ENCODE measurements around the gene TM7SF2. TPM values are rescaled to one million over a fixed set of nuclear protein-coding genes. Genes with fewer than 3 reads are reported as not detected.

Gene TM7SF2
- total RNA-seq, 1 experiment from 2014 or later, result 63.8 TPM

GRCh38 chr11:65121865-65122696, 10.4 kb downstream of the TM7SF2 start, which contains the start of the genes FAU and MRPL49 (continued):
- TF ChIP-seq, protein P1, sequence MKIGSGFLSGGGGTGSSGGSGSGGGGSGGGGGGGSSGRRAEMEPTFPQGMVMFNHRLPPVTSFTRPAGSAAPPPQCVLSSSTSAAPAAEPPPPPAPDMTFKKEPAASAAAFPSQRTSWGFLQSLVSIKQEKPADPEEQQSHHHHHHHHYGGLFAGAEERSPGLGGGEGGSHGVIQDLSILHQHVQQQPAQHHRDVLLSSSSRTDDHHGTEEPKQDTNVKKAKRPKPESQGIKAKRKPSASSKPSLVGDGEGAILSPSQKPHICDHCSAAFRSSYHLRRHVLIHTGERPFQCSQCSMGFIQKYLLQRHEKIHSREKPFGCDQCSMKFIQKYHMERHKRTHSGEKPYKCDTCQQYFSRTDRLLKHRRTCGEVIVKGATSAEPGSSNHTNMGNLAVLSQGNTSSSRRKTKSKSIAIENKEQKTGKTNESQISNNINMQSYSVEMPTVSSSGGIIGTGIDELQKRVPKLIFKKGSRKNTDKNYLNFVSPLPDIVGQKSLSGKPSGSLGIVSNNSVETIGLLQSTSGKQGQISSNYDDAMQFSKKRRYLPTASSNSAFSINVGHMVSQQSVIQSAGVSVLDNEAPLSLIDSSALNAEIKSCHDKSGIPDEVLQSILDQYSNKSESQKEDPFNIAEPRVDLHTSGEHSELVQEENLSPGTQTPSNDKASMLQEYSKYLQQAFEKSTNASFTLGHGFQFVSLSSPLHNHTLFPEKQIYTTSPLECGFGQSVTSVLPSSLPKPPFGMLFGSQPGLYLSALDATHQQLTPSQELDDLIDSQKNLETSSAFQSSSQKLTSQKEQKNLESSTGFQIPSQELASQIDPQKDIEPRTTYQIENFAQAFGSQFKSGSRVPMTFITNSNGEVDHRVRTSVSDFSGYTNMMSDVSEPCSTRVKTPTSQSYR (CRISPR knock-in tag; IDR thresholded peaks at IDR 0.05), result no peak
- TF ChIP-seq HMGXB4 (CRISPR knock-in tag; IDR thresholded peaks at IDR 0.05) (peak; percentile 64; the same call in 1 of the 2 replicates), SMAD3 (CRISPR knock-in tag; IDR thresholded peaks at IDR 0.05; ENCODE audit: borderline replicate concordance) (peak; percentile 85; the same call in 1 of the 2 replicates), ELF4 (CRISPR knock-in tag; IDR thresholded peaks at IDR 0.05; ENCODE audit: low read depth) (no peak), GABPB1 (CRISPR knock-in tag; IDR thresholded peaks at IDR 0.05) (peak; percentile 60; the same call in 1 of the 2 replicates), USF1 (CRISPR knock-in tag; IDR thresholded peaks at IDR 0.05) (peak; percentile 36; the same call in 1 of the 2 replicates), FOXK1 (CRISPR knock-in tag; IDR thresholded peaks at IDR 0.05) (peak; percentile 97), ESRRA (CRISPR knock-in tag; IDR thresholded peaks at IDR 0.05; ENCODE audit: borderline replicate concordance) (0 out of 2 replicates have a peak, but pooled peaks have one; percentile 5), TEAD1 (CRISPR knock-in tag; IDR thresholded peaks at IDR 0.05) (peak; percentile 57; the same call in 1 of the 2 replicates), ZNF121 (CRISPR knock-in tag; IDR thresholded peaks at IDR 0.05) (peak; percentile 83; the same call in 1 of the 2 replicates), FOXP1 (CRISPR knock-in tag; IDR thresholded peaks at IDR 0.05; ENCODE audit: borderline replicate concordance) (peak; percentile 48; the same call in 1 of the 2 replicates), CREB1 (CRISPR knock-in tag; IDR thresholded peaks at IDR 0.05) (0 out of 2 replicates have a peak, but pooled peaks have one; percentile 31), ETV6 (CRISPR knock-in tag; IDR thresholded peaks at IDR 0.05) (peak; percentile 82; the same call in 1 of the 2 replicates), NR2C2 (CRISPR knock-in tag; IDR thresholded peaks at IDR 0.05) (0 out of 2 replicates have a peak, but pooled peaks have one; percentile 5), CBFB (CRISPR knock-in tag; IDR thresholded peaks at IDR 0.05; ENCODE audit: low read depth) (no peak), RELA (CRISPR knock-in tag; IDR thresholded peaks at IDR 0.05; ENCODE audit: borderline replicate concordance) (0 out of 2 replicates have a peak, but pooled peaks have one; percentile 25), CREM (CRISPR knock-in tag; IDR thresholded peaks at IDR 0.05) (peak; percentile 98), NR1H2 (CRISPR knock-in tag; IDR thresholded peaks at IDR 0.05) (no peak)
- TF ChIP-seq, protein P2, sequence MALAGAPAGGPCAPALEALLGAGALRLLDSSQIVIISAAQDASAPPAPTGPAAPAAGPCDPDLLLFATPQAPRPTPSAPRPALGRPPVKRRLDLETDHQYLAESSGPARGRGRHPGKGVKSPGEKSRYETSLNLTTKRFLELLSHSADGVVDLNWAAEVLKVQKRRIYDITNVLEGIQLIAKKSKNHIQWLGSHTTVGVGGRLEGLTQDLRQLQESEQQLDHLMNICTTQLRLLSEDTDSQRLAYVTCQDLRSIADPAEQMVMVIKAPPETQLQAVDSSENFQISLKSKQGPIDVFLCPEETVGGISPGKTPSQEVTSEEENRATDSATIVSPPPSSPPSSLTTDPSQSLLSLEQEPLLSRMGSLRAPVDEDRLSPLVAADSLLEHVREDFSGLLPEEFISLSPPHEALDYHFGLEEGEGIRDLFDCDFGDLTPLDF (CRISPR knock-in tag; IDR thresholded peaks at IDR 0.05), result 0 out of 2 replicates have a peak, but pooled peaks have one; percentile 15
- TF ChIP-seq, protein P3, sequence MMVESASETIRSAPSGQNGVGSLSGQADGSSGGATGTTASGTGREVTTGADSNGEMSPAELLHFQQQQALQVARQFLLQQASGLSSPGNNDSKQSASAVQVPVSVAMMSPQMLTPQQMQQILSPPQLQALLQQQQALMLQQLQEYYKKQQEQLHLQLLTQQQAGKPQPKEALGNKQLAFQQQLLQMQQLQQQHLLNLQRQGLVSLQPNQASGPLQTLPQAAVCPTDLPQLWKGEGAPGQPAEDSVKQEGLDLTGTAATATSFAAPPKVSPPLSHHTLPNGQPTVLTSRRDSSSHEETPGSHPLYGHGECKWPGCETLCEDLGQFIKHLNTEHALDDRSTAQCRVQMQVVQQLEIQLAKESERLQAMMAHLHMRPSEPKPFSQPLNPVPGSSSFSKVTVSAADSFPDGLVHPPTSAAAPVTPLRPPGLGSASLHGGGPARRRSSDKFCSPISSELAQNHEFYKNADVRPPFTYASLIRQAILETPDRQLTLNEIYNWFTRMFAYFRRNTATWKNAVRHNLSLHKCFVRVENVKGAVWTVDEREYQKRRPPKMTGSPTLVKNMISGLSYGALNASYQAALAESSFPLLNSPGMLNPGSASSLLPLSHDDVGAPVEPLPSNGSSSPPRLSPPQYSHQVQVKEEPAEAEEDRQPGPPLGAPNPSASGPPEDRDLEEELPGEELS (CRISPR knock-in tag; IDR thresholded peaks at IDR 0.05), result peak; percentile 85
- TF ChIP-seq, protein P4, sequence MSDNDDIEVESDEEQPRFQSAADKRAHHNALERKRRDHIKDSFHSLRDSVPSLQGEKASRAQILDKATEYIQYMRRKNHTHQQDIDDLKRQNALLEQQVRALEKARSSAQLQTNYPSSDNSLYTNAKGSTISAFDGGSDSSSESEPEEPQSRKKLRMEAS (CRISPR knock-in tag; IDR thresholded peaks at IDR 0.05), result peak; percentile 87
- TF ChIP-seq, protein P5, sequence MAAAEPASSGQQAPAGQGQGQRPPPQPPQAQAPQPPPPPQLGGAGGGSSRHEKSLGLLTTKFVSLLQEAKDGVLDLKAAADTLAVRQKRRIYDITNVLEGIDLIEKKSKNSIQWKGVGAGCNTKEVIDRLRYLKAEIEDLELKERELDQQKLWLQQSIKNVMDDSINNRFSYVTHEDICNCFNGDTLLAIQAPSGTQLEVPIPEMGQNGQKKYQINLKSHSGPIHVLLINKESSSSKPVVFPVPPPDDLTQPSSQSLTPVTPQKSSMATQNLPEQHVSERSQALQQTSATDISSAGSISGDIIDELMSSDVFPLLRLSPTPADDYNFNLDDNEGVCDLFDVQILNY (CRISPR knock-in tag; IDR thresholded peaks at IDR 0.05), result peak; percentile 78; the same call in 1 of the 2 replicates
